SK-N-SH (cell line): Measurements from ENCODE around the gene LIN7C.

Source experiments
- ELF1 ChIP-seq: IDR thresholded peaks from 2 replicates; pipeline ENCODE4 v1.4.0; 2012
- EZH2phosphoT487 ChIP-seq: fragments of 200-600 bp; sonication (generic); IDR thresholded peaks from 2 replicates; pipeline ENCODE4 v1.6.1; 2017; ENCODE audit warnings: low read depth, mixed run types, mild to moderate bottlenecking, antibody characterized with exemption, moderate library complexity, borderline replicate concordance
- FOXM1 ChIP-seq: IDR thresholded peaks from 2 replicates; pipeline ENCODE4 v1.4.0; 2012; ENCODE audit warnings: low read depth, mild to moderate bottlenecking
- MEF2A ChIP-seq: IDR thresholded peaks from 2 replicates; pipeline ENCODE4 v1.4.0; 2012; ENCODE audit warnings: low read depth, borderline replicate concordance
- POLR2AphosphoS5 ChIP-seq: IDR thresholded peaks from 2 replicates; pipeline ENCODE4 v1.6.1; 2012; ENCODE audit warnings: low read depth, low read length
- SIN3A ChIP-seq: IDR thresholded peaks from 2 replicates; pipeline ENCODE4 v1.6.1; 2012; ENCODE audit warnings: low read depth, mild to moderate bottlenecking, low read length, moderate library complexity, borderline replicate concordance
- SMC3 ChIP-seq: IDR thresholded peaks from 2 replicates; pipeline ENCODE4 v1.6.1; 2012; ENCODE audit warnings: low read depth, low read length, improper control_type of control experiment
- TAF1 ChIP-seq: IDR thresholded peaks from 2 replicates; pipeline ENCODE4 v1.6.1; 2012; ENCODE audit warnings: low read depth, mild to moderate bottlenecking, low read length, moderate library complexity, borderline replicate concordance
- YY1 ChIP-seq: IDR thresholded peaks from 2 replicates; pipeline ENCODE4 v1.4.0; 2012; ENCODE audit warnings: low read depth, mild to moderate bottlenecking
- TF ChIP-seq, protein P1 (sequence below): fragments of 200-600 bp; sonication (generic); IDR thresholded peaks from 2 replicates; pipeline ENCODE4 v1.6.1; 2017; ENCODE audit warnings: antibody characterized with exemption, mild to moderate bottlenecking, moderate library complexity
- TF ChIP-seq, protein P2 (sequence below): fragments of 150-350 bp; IDR thresholded peaks from 2 replicates; pipeline ENCODE4 v1.6.1; 2016; ENCODE audit warnings: mild to moderate bottlenecking, low read depth, low read length
- TF ChIP-seq, protein P3 (sequence below): IDR thresholded peaks from 2 replicates; pipeline ENCODE4 v1.4.0; 2012; ENCODE audit warnings: low read depth, borderline replicate concordance

DNA sequence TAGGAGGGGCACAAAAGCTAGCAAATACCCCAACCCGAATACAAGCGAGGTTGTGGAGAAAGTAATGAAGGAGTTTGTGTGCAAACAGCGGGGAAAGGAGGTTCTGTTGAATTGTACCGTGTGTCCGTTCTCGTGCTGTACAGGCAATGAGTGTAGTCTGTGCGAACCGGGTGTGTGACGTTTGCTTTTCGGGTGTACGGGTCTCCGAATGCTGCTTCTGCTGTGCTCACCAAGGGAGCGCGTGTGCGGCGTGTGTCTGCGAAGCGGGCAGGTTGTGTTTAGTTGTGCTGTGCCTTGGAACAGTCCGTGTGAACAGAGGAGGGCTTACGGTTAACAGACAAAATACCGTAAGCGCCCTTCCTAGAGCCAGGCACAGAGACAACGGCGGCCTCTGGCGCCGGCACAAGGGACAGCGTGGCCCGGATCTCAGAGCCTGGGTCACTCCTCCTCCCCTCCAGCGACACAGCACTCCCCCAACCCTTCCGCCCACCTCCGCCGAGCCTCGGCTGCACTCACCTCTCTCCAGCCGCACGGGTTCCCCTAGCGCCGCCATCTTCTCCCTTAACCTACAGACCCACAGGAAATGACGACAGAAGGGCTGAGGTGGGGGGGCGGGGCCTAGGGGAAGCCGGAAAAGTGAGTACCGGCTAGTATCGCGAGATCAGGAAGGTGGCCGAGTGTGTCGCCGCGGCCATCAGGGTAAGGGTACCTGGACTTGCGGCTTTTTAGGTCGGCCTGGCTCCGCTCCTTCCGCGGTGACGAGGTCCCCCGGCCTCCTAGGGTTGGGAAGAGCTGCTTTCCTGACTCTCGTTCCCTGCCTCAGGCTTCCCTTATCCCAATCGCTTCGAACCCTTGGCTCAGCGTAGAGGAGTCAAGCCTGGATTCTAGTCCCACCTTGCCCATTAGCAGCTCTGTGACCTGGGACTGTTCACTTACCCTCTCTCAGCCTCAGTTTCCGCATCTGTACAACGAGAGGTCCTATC is at the start of gene LIN7C:
- TF ChIP-seq, protein P1, sequence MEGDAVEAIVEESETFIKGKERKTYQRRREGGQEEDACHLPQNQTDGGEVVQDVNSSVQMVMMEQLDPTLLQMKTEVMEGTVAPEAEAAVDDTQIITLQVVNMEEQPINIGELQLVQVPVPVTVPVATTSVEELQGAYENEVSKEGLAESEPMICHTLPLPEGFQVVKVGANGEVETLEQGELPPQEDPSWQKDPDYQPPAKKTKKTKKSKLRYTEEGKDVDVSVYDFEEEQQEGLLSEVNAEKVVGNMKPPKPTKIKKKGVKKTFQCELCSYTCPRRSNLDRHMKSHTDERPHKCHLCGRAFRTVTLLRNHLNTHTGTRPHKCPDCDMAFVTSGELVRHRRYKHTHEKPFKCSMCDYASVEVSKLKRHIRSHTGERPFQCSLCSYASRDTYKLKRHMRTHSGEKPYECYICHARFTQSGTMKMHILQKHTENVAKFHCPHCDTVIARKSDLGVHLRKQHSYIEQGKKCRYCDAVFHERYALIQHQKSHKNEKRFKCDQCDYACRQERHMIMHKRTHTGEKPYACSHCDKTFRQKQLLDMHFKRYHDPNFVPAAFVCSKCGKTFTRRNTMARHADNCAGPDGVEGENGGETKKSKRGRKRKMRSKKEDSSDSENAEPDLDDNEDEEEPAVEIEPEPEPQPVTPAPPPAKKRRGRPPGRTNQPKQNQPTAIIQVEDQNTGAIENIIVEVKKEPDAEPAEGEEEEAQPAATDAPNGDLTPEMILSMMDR, result no peak; the same call in 1 of the 2 replicates
- TF ChIP-seq SIN3A (peak; percentile 78; the same call in 1 of the 2 replicates), ELF1 (peak; percentile 85), FOXM1 (no peak), POLR2AphosphoS5 (peak; percentile 98), EZH2phosphoT487 (no peak), MEF2A (no peak), TAF1 (peak; percentile 96), YY1 (peak; percentile 98), SMC3 (no peak)
- TF ChIP-seq, protein P2, sequence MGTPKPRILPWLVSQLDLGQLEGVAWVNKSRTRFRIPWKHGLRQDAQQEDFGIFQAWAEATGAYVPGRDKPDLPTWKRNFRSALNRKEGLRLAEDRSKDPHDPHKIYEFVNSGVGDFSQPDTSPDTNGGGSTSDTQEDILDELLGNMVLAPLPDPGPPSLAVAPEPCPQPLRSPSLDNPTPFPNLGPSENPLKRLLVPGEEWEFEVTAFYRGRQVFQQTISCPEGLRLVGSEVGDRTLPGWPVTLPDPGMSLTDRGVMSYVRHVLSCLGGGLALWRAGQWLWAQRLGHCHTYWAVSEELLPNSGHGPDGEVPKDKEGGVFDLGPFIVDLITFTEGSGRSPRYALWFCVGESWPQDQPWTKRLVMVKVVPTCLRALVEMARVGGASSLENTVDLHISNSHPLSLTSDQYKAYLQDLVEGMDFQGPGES, result no peak
- TF ChIP-seq, protein P3, sequence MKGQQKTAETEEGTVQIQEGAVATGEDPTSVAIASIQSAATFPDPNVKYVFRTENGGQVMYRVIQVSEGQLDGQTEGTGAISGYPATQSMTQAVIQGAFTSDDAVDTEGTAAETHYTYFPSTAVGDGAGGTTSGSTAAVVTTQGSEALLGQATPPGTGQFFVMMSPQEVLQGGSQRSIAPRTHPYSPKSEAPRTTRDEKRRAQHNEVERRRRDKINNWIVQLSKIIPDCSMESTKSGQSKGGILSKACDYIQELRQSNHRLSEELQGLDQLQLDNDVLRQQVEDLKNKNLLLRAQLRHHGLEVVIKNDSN, result no peak
